Astrocyte (in vitro differentiated cells and primary cell): ENCODE measurements around the gene ACTN4. TPM values are rescaled to one million over a fixed set of nuclear protein-coding genes. Genes with fewer than 3 reads are reported as not detected.

Source experiments
- DNase-seq: peaks from one replicate; pipeline ENCODE4 v3.0.0-alpha.2; 2010; ENCODE audit warnings: low read depth
- FAIRE-seq: peaks from 2 replicates; lab custom pipeline; 2011; peaks lifted over from hg19 to GRCh38; lab: Jason Lieb, UNC
- H2AFZ ChIP-seq: 2 replicates; pipeline ENCODE4 v1.6.0; 2012; ENCODE audit warnings: low read depth, low read length, inconsistent platforms
- H3K27ac ChIP-seq: 2 replicates; pipeline ENCODE4 v1.5.1; 2011; ENCODE audit warnings: low read depth, low read length, inconsistent platforms
- H3K27me3 ChIP-seq: 2 replicates; pipeline ENCODE4 v1.6.0; 2011; ENCODE audit warnings: low read length, inconsistent platforms; ENCODE audit not compliant: insufficient read depth
- H3K36me3 ChIP-seq: 2 replicates; pipeline ENCODE4 v1.5.1; 2011; ENCODE audit warnings: low read length, inconsistent platforms; ENCODE audit not compliant: insufficient read depth
- H3K4me1 ChIP-seq: 2 replicates; pipeline ENCODE4 v1.5.1; 2011; ENCODE audit warnings: low read length, inconsistent platforms; ENCODE audit not compliant: insufficient read depth
- H3K4me2 ChIP-seq: 2 replicates; pipeline ENCODE4 v1.6.0; 2012; ENCODE audit warnings: low read length, inconsistent platforms
- H3K4me3 ChIP-seq: 2 replicates; pipeline ENCODE4 v1.5.1; 2011; ENCODE audit warnings: low read depth, mild to moderate bottlenecking, low read length, inconsistent platforms; ENCODE audit not compliant: insufficient read depth
- H3K79me2 ChIP-seq: 2 replicates; pipeline ENCODE4 v1.6.0; 2012; ENCODE audit warnings: mild to moderate bottlenecking, low read length, inconsistent platforms; ENCODE audit not compliant: insufficient read depth
- H3K9ac ChIP-seq: 2 replicates; pipeline ENCODE4 v1.6.0; 2012; ENCODE audit warnings: mild to moderate bottlenecking, low read length, inconsistent platforms
- H3K9me3 ChIP-seq: 2 replicates; pipeline ENCODE4 v1.5.1; 2012; ENCODE audit warnings: low read depth, mild to moderate bottlenecking, low read length, inconsistent platforms; ENCODE audit not compliant: insufficient read depth
- H4K20me1 ChIP-seq: 2 replicates; pipeline ENCODE4 v1.6.0; 2012; ENCODE audit warnings: low read length, inconsistent platforms; ENCODE audit not compliant: insufficient read depth
- H3K27ac Mint-ChIP-seq: one replicate; pipeline ENCODE4 v1.8.0; 2021; ENCODE audit warnings: mild to moderate bottlenecking, mixed read lengths; ENCODE audit not compliant: unreplicated experiment
- H3K27me3 Mint-ChIP-seq: one replicate; pipeline ENCODE4 v1.8.0; 2021; ENCODE audit warnings: low read depth, mixed read lengths; ENCODE audit not compliant: unreplicated experiment
- H3K36me3 Mint-ChIP-seq: one replicate; pipeline ENCODE4 v1.8.0; 2021; ENCODE audit warnings: low read depth, mixed read lengths; ENCODE audit not compliant: unreplicated experiment
- H3K4me1 Mint-ChIP-seq: one replicate; pipeline ENCODE4 v1.8.0; 2021; ENCODE audit warnings: low read depth, mixed read lengths; ENCODE audit not compliant: unreplicated experiment
- H3K4me3 Mint-ChIP-seq: one replicate; pipeline ENCODE4 v1.8.0; 2021; ENCODE audit warnings: mild to moderate bottlenecking, moderate library complexity, mixed read lengths; ENCODE audit not compliant: unreplicated experiment
- H3K9me3 Mint-ChIP-seq: one replicate; pipeline ENCODE4 v1.8.0; 2021; ENCODE audit warnings: mild to moderate bottlenecking, mixed read lengths; ENCODE audit not compliant: unreplicated experiment
- EZH2 ChIP-seq: IDR thresholded peaks from 2 replicates; pipeline ENCODE4 v1.6.1; 2012; ENCODE audit warnings: mild to moderate bottlenecking, low read length, inconsistent platforms; ENCODE audit not compliant: insufficient read depth
- total RNA-seq: library from RNA; stranded (reverse); gene quantifications from 2 replicates; pipeline ENCODE4 v1.2.1, GENCODE V29; 2021
- TF ChIP-seq, protein P1 (sequence below): IDR thresholded peaks from 2 replicates; pipeline ENCODE4 v1.5.1; 2011; ENCODE audit warnings: low read depth, mild to moderate bottlenecking, inconsistent platforms, low read length, moderate library complexity; ENCODE audit not compliant: insufficient read depth

ACTN4 gene
- total RNA-seq, 1 donor from 2014 or later, result 879 TPM

DNA sequence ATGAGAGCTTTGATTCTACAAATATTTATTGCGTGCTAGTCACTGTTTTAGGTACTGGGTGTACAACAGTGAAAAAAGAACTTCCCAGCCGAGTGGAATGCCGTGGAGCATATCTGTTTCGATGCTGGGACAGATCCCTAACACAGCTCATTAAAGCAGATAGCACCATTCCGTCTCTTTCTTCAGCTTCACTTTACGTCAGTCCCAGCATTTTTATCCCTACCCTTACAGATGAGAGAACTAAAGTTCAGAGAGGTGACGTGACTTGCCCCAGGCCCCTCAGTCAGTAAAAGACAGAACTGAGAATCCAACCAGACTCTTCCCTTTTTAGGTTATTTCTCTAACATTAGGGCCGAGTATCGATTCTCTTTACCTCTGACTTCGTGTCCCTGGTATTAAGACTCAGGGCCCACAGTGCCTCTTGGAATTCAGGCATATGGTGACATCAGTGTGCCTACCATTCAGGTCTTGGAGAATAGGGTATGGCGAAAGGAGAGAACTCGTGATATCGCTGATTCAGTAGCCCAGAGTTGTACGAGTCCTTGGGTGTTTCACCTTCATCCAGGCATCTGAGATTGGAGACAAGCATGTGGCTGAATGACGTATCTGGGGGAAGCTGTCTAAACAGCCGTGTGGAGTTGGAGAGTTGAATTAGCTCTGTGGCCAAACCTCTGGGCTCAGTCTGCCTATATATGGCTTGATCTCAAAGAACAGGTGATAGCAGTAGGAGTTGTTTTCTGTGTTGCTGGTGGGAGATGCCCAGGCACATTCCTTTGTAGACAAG, 27.1 kb downstream of the ACTN4 start:
- H2AFZ ChIP-seq, result no peak overlapping the region
- H3K27me3 ChIP-seq, result no peaks in the 10 kb centered on the region
- H3K4me2 ChIP-seq, result peak overlapping the region; percentile 6
- no peaks in the 10 kb centered on the region for H3K9me3 ChIP-seq
- peaks cover 96% of the 10 kb centered on the region for H3K79me2 ChIP-seq
- H4K20me1 ChIP-seq, result peaks cover 90% of the 10 kb centered on the region
- peaks cover 78% of the 10 kb centered on the region for H3K4me1 Mint-ChIP-seq
- no peak overlapping the region for H3K9ac ChIP-seq
- H3K36me3 ChIP-seq, result peaks cover 16% of the 10 kb centered on the region
- H3K27ac Mint-ChIP-seq, result peak overlapping the region; percentile 93
- no peak for FAIRE-seq
- no peak for TF ChIP-seq EZH2
- TF ChIP-seq, protein P1, sequence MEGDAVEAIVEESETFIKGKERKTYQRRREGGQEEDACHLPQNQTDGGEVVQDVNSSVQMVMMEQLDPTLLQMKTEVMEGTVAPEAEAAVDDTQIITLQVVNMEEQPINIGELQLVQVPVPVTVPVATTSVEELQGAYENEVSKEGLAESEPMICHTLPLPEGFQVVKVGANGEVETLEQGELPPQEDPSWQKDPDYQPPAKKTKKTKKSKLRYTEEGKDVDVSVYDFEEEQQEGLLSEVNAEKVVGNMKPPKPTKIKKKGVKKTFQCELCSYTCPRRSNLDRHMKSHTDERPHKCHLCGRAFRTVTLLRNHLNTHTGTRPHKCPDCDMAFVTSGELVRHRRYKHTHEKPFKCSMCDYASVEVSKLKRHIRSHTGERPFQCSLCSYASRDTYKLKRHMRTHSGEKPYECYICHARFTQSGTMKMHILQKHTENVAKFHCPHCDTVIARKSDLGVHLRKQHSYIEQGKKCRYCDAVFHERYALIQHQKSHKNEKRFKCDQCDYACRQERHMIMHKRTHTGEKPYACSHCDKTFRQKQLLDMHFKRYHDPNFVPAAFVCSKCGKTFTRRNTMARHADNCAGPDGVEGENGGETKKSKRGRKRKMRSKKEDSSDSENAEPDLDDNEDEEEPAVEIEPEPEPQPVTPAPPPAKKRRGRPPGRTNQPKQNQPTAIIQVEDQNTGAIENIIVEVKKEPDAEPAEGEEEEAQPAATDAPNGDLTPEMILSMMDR, result no peak
- H3K27ac ChIP-seq, result peak overlapping the region; percentile 24
- DNase-seq, result peak; percentile 60
- H3K4me3 ChIP-seq, result no peak overlapping the region
- no peaks in the 10 kb centered on the region for H3K9me3 Mint-ChIP-seq
- no peaks in the 10 kb centered on the region for H3K27me3 Mint-ChIP-seq
- peaks cover 64% of the 10 kb centered on the region for H3K4me1 ChIP-seq
- H3K36me3 Mint-ChIP-seq, result peaks cover 35% of the 10 kb centered on the region
- no peak overlapping the region for H3K4me3 Mint-ChIP-seq

DNA sequence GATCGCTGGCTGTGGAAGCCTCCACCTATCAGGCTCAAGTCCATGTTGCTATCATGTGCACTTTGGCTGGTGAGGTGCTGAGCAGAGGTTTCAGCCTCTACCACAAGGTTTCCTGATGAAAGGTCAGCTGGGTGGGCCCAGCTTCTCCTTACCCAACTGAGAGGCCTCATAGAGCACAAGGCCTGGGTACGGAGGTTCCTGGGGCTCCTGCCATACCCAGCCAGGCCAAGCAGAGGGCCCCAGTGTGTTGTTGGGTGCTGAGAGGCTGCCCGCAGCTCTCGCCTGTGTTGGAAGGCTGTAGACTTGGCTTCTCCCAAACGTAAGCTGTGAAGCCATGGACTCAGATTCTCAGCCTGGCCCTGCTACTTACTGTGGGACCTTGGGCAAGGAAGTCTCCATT, 28.2 kb downstream of the ACTN4 start:
- H3K27ac Mint-ChIP-seq, result peak overlapping the region; percentile 93
- Histone ChIP-seq H4K20me1 (peaks cover 88% of the 10 kb centered on the region), H3K4me3 (no peak overlapping the region), H3K27ac (peak overlapping the region; percentile 46), H3K4me2 (peak overlapping the region; percentile 66), H3K27me3 (no peaks in the 10 kb centered on the region), H3K9ac (no peak overlapping the region), H2AFZ (no peak overlapping the region), H3K79me2 (peaks cover 96% of the 10 kb centered on the region), H3K36me3 (peaks cover 16% of the 10 kb centered on the region), H3K4me1 (peaks cover 62% of the 10 kb centered on the region), H3K9me3 (no peaks in the 10 kb centered on the region)
- H3K9me3 Mint-ChIP-seq, result no peaks in the 10 kb centered on the region
- H3K27me3 Mint-ChIP-seq, result no peaks in the 10 kb centered on the region
- TF ChIP-seq, protein P1, result no peak
- TF ChIP-seq EZH2, result no peak
- FAIRE-seq, result no peak
- H3K4me3 Mint-ChIP-seq, result no peak overlapping the region
- DNase-seq, result no peak
- peaks cover 34% of the 10 kb centered on the region for H3K36me3 Mint-ChIP-seq
- peaks cover 78% of the 10 kb centered on the region for H3K4me1 Mint-ChIP-seq
